Tibial artery (tissue), 4 donors: ENCODE results near the gene RDH11.
"Not testable (repeated sequence)": the region's sequence is repeated elsewhere in the genome, so short reads cannot be mapped to it uniquely, and the experiment has no call there.

Source experiments
- DNase-seq, 2 donors: peaks; one replicate each; pipeline ENCODE4 v3.0.0-alpha.2; 2019
- H3K27ac ChIP-seq, 2 donors: fragments of 200-600 bp; sonication (generic) in 1 of 2; 1 replicate in 1 of 2; 2 replicates in 1 of 2; pipeline ENCODE4 v1.5.1; 2018 to 2019; ENCODE audit warnings: mild to moderate bottlenecking in 1 of 2
- H3K27me3 ChIP-seq, 2 donors: fragments of 200-600 bp; sonication (generic) in 1 of 2; one replicate each; pipeline versions ENCODE4 v1.5.1 to v1.6.0; 2016 to 2019
- H3K36me3 ChIP-seq, 3 donors: fragments of 200-600 bp; sonication (generic) in 2 of 3; one replicate each; pipeline ENCODE4 v1.5.1; 2016 to 2019; ENCODE audit warnings: mild to moderate bottlenecking in 2 of 3
- H3K4me1 ChIP-seq, 4 donors: fragments of 200-600 bp; sonication (generic) in 2 of 4; 1 replicate in 3 of 4; 2 replicates in 1 of 4; pipeline ENCODE4 v1.5.1; 2016 to 2019
- H3K4me3 ChIP-seq, 2 donors: fragments of 200-600 bp; sonication (generic) in 1 of 2; 1 replicate in 1 of 2; 2 replicates in 1 of 2; pipeline ENCODE4 v1.5.1; 2018 to 2019; ENCODE audit warnings: mild to moderate bottlenecking in 2 of 2
- H3K9me3 ChIP-seq, 3 donors: fragments of 200-600 bp; sonication (generic) in 1 of 3; one replicate each; pipeline ENCODE4 v1.5.1; 2016 to 2019
- intact Hi-C: fragments of 100-400 bp; cut with DNase I; formaldehyde crosslinking; loops from one replicate; pipeline ENCODE4 v1.15.0; 2023; ENCODE audit warnings: low total_unique reads
- TF ChIP-seq, protein P1 (sequence below), 2 experiments: fragments of 200-600 bp in 1 of 2; fragments of 450-650 bp in 1 of 2; IDR thresholded peaks; one replicate each; pipeline ENCODE4 v1.5.1; 2017 to 2019; ENCODE audit warnings: antibody characterized with exemption in 2 of 2, mild to moderate bottlenecking in 1 of 2, moderate library complexity in 1 of 2

The RDH11 gene

GRCh38 chr14:67725171-67725570, 29.6 kb upstream of the RDH11 start:
- H3K9me3 ChIP-seq: no peaks in the 10 kb centered on the region
- H3K27me3 ChIP-seq: peaks cover 0 to 3% of the 10 kb centered on the region in 2 donors
- DNase-seq: no peak
- H3K4me1 ChIP-seq: peaks cover 0 to 11% (median 10%) of the 10 kb centered on the region in 4 donors
- no peak overlapping the region for H3K4me3 ChIP-seq
- intact Hi-C loops: no loop called here
- no peaks in the 10 kb centered on the region for H3K36me3 ChIP-seq
- TF ChIP-seq, protein P1, sequence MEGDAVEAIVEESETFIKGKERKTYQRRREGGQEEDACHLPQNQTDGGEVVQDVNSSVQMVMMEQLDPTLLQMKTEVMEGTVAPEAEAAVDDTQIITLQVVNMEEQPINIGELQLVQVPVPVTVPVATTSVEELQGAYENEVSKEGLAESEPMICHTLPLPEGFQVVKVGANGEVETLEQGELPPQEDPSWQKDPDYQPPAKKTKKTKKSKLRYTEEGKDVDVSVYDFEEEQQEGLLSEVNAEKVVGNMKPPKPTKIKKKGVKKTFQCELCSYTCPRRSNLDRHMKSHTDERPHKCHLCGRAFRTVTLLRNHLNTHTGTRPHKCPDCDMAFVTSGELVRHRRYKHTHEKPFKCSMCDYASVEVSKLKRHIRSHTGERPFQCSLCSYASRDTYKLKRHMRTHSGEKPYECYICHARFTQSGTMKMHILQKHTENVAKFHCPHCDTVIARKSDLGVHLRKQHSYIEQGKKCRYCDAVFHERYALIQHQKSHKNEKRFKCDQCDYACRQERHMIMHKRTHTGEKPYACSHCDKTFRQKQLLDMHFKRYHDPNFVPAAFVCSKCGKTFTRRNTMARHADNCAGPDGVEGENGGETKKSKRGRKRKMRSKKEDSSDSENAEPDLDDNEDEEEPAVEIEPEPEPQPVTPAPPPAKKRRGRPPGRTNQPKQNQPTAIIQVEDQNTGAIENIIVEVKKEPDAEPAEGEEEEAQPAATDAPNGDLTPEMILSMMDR (IDR thresholded peaks at IDR 0.05): no peak
- no peak overlapping the region for H3K27ac ChIP-seq

- intact Hi-C loops: no loop called here
- Histone ChIP-seq H3K27ac (peak overlapping the region in 1 of 2 donors; percentile 8), H3K4me3 (no peak overlapping the region)
Measured at GRCh38 chr14:67722293-67722692, 26.7 kb upstream of the RDH11 start.

DNA sequence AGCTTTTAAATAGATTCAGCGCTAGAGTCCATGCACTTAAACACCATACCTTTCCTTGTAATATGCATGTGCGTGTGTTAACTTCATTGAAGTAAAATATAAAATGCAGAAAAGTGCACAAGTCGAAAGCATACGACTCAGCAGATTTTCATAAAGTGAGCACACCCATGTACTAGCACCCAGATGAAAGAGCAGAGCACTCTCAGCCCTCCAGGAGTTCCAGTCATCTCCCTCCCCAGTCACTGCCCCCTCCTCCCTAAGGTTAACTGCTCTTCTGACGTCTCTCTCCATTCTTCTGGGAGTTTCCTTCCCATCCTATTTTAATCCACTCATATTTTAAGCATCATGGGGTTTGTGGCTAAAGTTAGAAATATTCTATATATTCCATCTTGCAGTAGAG, 26.3 kb upstream of the RDH11 start:
- Histone ChIP-seq H3K9me3 (no peaks in the 10 kb centered on the region), H3K4me3 (no peak overlapping the region), H3K4me1 (peaks cover 0 to 11% (median 10%) of the 10 kb centered on the region in 4 donors), H3K36me3 (no peaks in the 10 kb centered on the region), H3K27ac (no peak overlapping the region), H3K27me3 (no peaks in the 10 kb centered on the region)
- intact Hi-C loops: no loop called here
- TF ChIP-seq, protein P1 (IDR thresholded peaks at IDR 0.05): no peak
- no peak for DNase-seq

More at GRCh38 chr14:67722293-67722692, 26.7 kb upstream of the RDH11 start:
- Histone ChIP-seq H3K36me3 (no peaks in the 10 kb centered on the region), H3K4me1 (peaks cover 0 to 11% (median 10%) of the 10 kb centered on the region in 4 donors), H3K27me3 (no peaks in the 10 kb centered on the region), H3K9me3 (no peaks in the 10 kb centered on the region)
- TF ChIP-seq, protein P1 (IDR thresholded peaks at IDR 0.05): no peak
- peak; percentile 45 to 73 for DNase-seq

DNA sequence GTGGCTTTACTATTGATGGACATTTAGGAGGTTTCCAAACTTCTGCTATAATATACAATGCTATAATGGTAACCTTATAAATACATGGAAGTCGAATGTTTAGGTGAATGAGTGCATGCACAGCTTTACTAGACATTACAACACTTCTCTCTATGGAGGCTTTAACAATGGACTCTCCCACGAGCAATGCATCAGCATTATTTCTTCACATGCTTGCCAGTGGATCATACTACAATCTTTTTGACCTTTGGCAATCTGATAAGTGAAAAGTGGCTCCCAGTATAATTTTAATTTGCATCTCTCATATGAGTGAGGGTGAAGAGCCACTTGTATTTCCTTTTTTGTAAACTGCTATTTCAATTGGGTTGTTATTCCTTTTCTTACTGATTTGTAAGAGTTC, 24.3 kb upstream of the RDH11 start:
- Histone ChIP-seq H3K27ac (no peak overlapping the region), H3K27me3 (no peaks in the 10 kb centered on the region), H3K36me3 (no peaks in the 10 kb centered on the region), H3K4me3 (no peak overlapping the region), H3K4me1 (peaks cover 0 to 11% (median 10%) of the 10 kb centered on the region in 4 donors), H3K9me3 (no peaks in the 10 kb centered on the region)
- DNase-seq: no peak
- TF ChIP-seq, protein P1 (IDR thresholded peaks at IDR 0.05): no peak
- intact Hi-C loops: no loop called here

DNA sequence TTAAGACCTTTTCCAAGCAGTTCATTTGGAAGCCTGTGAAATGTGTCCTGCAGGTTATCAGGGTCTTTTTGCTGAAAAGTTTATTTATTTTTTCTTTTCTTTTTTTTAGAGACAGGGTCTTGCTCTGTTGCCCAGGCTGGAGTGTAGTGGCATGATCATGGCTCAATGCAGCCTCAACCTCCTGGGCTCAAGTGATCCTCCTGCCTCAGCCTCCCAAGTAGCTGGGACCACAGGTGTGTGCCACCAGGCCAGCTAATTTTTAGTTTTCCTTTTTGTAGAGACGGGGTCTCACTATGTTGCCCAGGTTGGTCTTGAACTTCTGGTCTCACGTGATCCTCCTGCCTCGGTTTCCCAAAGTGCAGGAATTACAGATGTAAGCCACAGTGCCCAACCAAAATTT, 23.8 kb upstream of the RDH11 start:
- H3K4me1 ChIP-seq: peaks cover 0 to 11% (median 10%) of the 10 kb centered on the region in 4 donors
- DNase-seq, H3K9me3 ChIP-seq, intact Hi-C loops, H3K4me3 ChIP-seq, H3K27ac ChIP-seq, H3K27me3 ChIP-seq, H3K36me3 ChIP-seq: not testable (repeated sequence)

- TF ChIP-seq, protein P1 (IDR thresholded peaks at IDR 0.05): no peak
- DNase-seq: no peak
- Histone ChIP-seq H3K4me1 (peaks cover 0 to 11% (median 10%) of the 10 kb centered on the region in 4 donors), H3K4me3 (no peak overlapping the region), H3K27ac (no peak overlapping the region), H3K9me3 (no peaks in the 10 kb centered on the region), H3K27me3 (no peaks in the 10 kb centered on the region), H3K36me3 (no peaks in the 10 kb centered on the region)
- intact Hi-C loops: no loop called here
Measured at GRCh38 chr14:67718265-67718664, 22.7 kb upstream of the RDH11 start.
